Liver (tissue), 9 donors: ENCODE measurements around the gene ANKFN1. TPM values are rescaled to one million over a fixed set of nuclear protein-coding genes. Genes with fewer than 3 reads are reported as not detected.

Experiments
- DNase-seq: peaks from one replicate; pipeline ENCODE4 v3.0.0-alpha.2; 2017; ENCODE audit warnings: low spot score
- H3K27ac ChIP-seq, 2 donors: one replicate each; pipeline ENCODE4 v1.7.0; 2013; ENCODE audit warnings: inconsistent platforms in 2 of 2, low read length in 2 of 2, control low read depth in 1 of 2, low read depth in 1 of 2, mild to moderate bottlenecking in 1 of 2
- H3K27me3 ChIP-seq, 4 donors: one replicate each; pipeline versions ENCODE4 v1.6.1 to v1.7.0; 2013; ENCODE audit warnings: low read length in 3 of 4, inconsistent platforms in 1 of 4, mild to moderate bottlenecking in 1 of 4, moderate library complexity in 1 of 4; ENCODE audit not compliant: control insufficient read depth in 4 of 4, insufficient read depth in 4 of 4
- H3K36me3 ChIP-seq, 4 donors: one replicate each; pipeline versions ENCODE4 v1.6.1 to v1.7.0; 2013; ENCODE audit warnings: low read length in 3 of 4, mild to moderate bottlenecking in 3 of 4, low read depth in 1 of 4, moderate library complexity in 1 of 4; ENCODE audit not compliant: control insufficient read depth in 4 of 4, insufficient read depth in 3 of 4
- H3K4me1 ChIP-seq, 4 donors: one replicate each; pipeline versions ENCODE4 v1.6.1 to v1.7.0; 2013; ENCODE audit warnings: low read length in 3 of 4, mild to moderate bottlenecking in 3 of 4, moderate library complexity in 1 of 4; ENCODE audit not compliant: control insufficient read depth in 4 of 4, insufficient read depth in 4 of 4
- H3K4me3 ChIP-seq, 3 donors: one replicate each; pipeline versions ENCODE4 v1.6.1 to v1.7.0; 2013; ENCODE audit warnings: low read length in 3 of 3, control low read depth in 1 of 3, low read depth in 1 of 3, mild to moderate bottlenecking in 1 of 3
- H3K9ac ChIP-seq, 2 donors: one replicate each; pipeline ENCODE4 v1.7.0; 2013; ENCODE audit warnings: low read length in 2 of 2, mild to moderate bottlenecking in 2 of 2, moderate library complexity in 2 of 2, control low read depth in 1 of 2, low read depth in 1 of 2
- H3K9me3 ChIP-seq, 4 donors: one replicate each; pipeline versions ENCODE4 v1.6.1 to v1.7.0; 2013; ENCODE audit warnings: low read length in 3 of 4; ENCODE audit not compliant: control insufficient read depth in 4 of 4
- ATF3 ChIP-seq: IDR thresholded peaks from 2 replicates; pipeline ENCODE4 v1.6.1; 2016; ENCODE audit warnings: antibody characterized with exemption
- EGR1 ChIP-seq, 2 donors: IDR thresholded peaks; 2 replicates each; pipeline ENCODE4 v1.6.1; 2016 to 2018; ENCODE audit warnings: antibody characterized with exemption in 2 of 2, low read depth in 2 of 2
- FOXA1 ChIP-seq: IDR thresholded peaks from 2 replicates; pipeline ENCODE4 v1.6.1; 2016; ENCODE audit warnings: antibody characterized with exemption
- FOXA2 ChIP-seq: IDR thresholded peaks from 2 replicates; pipeline ENCODE4 v1.6.1; 2016; ENCODE audit warnings: antibody characterized with exemption
- GABPA ChIP-seq, 2 donors: IDR thresholded peaks in 1 of 2; conservative IDR thresholded peaks in 1 of 2; 2 replicates each; pipeline ENCODE4 v1.6.1; 2016; ENCODE audit warnings: antibody characterized with exemption in 2 of 2, mild to moderate bottlenecking in 1 of 2, moderate library complexity in 1 of 2
- HNF4A ChIP-seq, 2 donors: conservative IDR thresholded peaks; 2 replicates each; pipeline ENCODE4 v1.6.1; 2016; ENCODE audit warnings: antibody characterized with exemption in 2 of 2, mild to moderate bottlenecking in 2 of 2
- HNF4G ChIP-seq: IDR thresholded peaks from 2 replicates; pipeline ENCODE4 v1.6.1; 2016; ENCODE audit warnings: antibody characterized with exemption
- JUND ChIP-seq, 2 donors: IDR thresholded peaks; 2 replicates each; pipeline ENCODE4 v1.6.1; 2016; ENCODE audit warnings: antibody characterized with exemption in 2 of 2
- NR2F2 ChIP-seq: IDR thresholded peaks from 2 replicates; pipeline ENCODE4 v1.6.1; 2016; ENCODE audit warnings: antibody characterized with exemption
- RAD21 ChIP-seq, 2 donors: IDR thresholded peaks; 2 replicates each; pipeline ENCODE4 v1.6.1; 2016; ENCODE audit warnings: antibody characterized with exemption in 2 of 2, mild to moderate bottlenecking in 2 of 2
- REST ChIP-seq: IDR thresholded peaks from 2 replicates; pipeline ENCODE4 v1.6.1; 2016; ENCODE audit warnings: antibody characterized with exemption, mild to moderate bottlenecking
- RXRA ChIP-seq, 2 donors: IDR thresholded peaks; 2 replicates each; pipeline ENCODE4 v1.6.1; 2017 to 2018; ENCODE audit warnings: antibody characterized with exemption in 2 of 2, mild to moderate bottlenecking in 1 of 2
- SP1 ChIP-seq: IDR thresholded peaks from 2 replicates; pipeline ENCODE4 v1.6.1; 2018; ENCODE audit warnings: antibody characterized with exemption, mild to moderate bottlenecking
- TAF1 ChIP-seq: conservative IDR thresholded peaks from 2 replicates; pipeline ENCODE4 v1.6.1; 2016; ENCODE audit warnings: antibody characterized with exemption, mild to moderate bottlenecking
- YY1 ChIP-seq: IDR thresholded peaks from 2 replicates; pipeline ENCODE4 v1.6.1; 2016; ENCODE audit warnings: antibody characterized with exemption, mild to moderate bottlenecking
- WGBS: extraction: QIAGEN DNeasy Blood & Tissue Kit; methylation state at CpG from one replicate; pipeline ENCODE4 v1.1.7; 2013; 5-methylcytosine and 5-hydroxymethylcytosine counted together
- polyA plus RNA-seq, 2 donors: library from polyadenylated mRNA; stranded (reverse) in 1 of 2; unstranded in 1 of 2; fragments of 200-250 nt in 1 of 2; fragments of >200 nt in 1 of 2; fragmentation: Nextera tagmentation in 1 of 2; extraction: Ambion mirVana in 1 of 2; gene quantifications; one replicate each; pipeline versions ENCODE4 v1.2.1 to v1.2.3, GENCODE V29; 2013 to 2015
- total RNA-seq, 2 donors: library from RNA; depleted of rRNA; stranded (reverse); fragments of >200 nt; gene quantifications; one replicate each; pipeline ENCODE4 v1.2.3, GENCODE V29; 2014
- TF ChIP-seq, protein P1 (sequence below): fragments of 150-350 bp; IDR thresholded peaks from 2 replicates; pipeline ENCODE4 v1.5.1; 2017; ENCODE audit warnings: improper control_type of control experiment, low read depth, low read length; ENCODE audit not compliant: missing input control
- TF ChIP-seq, protein P2 (sequence below): IDR thresholded peaks from 2 replicates; pipeline ENCODE4 v1.6.1; 2016; ENCODE audit warnings: antibody characterized with exemption
- TF ChIP-seq, protein P3 (sequence below): IDR thresholded peaks from 2 replicates; pipeline ENCODE4 v1.6.1; 2016; ENCODE audit warnings: antibody characterized with exemption
- donor health status: healthy.
- donor health status: healthy.
- donor health status: healthy.
- donor health status: healthy.
- donor health status: healthy.

The ANKFN1 gene
- total and polyA plus RNA-seq, 4 donors, result not detected

DNA sequence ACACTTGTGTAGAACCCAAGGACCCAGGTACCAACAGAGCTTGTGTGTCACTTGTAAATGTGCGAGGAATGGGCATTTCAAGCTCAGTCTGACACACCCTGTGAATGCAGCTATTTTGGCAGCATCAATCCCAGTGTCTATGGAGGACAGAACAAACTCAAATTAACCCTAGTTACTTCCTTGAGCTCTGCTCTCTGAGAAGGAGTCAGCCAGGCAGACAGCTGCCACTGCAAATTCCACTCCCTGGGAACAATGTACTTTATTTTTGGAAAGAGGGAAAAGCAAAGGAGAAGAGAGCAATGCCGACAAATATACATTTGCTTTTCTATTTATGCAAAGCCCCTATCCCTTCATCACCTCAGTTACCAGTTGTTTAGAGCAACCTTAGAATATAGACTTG lies 391.8 kb downstream of the ANKFN1 start:
- Histone ChIP-seq H3K4me3 (no peak overlapping the region), H3K9me3 (no peaks in the 10 kb centered on the region), H3K4me1 (no peaks in the 10 kb centered on the region), H3K27ac (no peak overlapping the region), H3K9ac (no peak overlapping the region), H3K36me3 (no peaks in the 10 kb centered on the region), H3K27me3 (peaks cover 0 to 10% (median 3%) of the 10 kb centered on the region in 4 donors)
- TF ChIP-seq RAD21 (IDR thresholded peaks at IDR 0.05), result no peak
- no peak for TF ChIP-seq REST
- TF ChIP-seq FOXA1, result no peak
- TF ChIP-seq EGR1 (IDR thresholded peaks at IDR 0.05; ENCODE audit: low read depth in 2 of 2), result no peak
- no peak for TF ChIP-seq SP1
- TF ChIP-seq JUND (IDR thresholded peaks at IDR 0.05), result no peak
- no peak for TF ChIP-seq HNF4A (conservative IDR thresholded peaks at IDR 0.05)
- TF ChIP-seq FOXA2, result no peak
- TF ChIP-seq NR2F2, result no peak
- TF ChIP-seq GABPA (IDR thresholded peaks at IDR 0.05 in 1 of 2, conservative IDR thresholded peaks at IDR 0.05 in 1 of 2), result no peak
- TF ChIP-seq, protein P1, sequence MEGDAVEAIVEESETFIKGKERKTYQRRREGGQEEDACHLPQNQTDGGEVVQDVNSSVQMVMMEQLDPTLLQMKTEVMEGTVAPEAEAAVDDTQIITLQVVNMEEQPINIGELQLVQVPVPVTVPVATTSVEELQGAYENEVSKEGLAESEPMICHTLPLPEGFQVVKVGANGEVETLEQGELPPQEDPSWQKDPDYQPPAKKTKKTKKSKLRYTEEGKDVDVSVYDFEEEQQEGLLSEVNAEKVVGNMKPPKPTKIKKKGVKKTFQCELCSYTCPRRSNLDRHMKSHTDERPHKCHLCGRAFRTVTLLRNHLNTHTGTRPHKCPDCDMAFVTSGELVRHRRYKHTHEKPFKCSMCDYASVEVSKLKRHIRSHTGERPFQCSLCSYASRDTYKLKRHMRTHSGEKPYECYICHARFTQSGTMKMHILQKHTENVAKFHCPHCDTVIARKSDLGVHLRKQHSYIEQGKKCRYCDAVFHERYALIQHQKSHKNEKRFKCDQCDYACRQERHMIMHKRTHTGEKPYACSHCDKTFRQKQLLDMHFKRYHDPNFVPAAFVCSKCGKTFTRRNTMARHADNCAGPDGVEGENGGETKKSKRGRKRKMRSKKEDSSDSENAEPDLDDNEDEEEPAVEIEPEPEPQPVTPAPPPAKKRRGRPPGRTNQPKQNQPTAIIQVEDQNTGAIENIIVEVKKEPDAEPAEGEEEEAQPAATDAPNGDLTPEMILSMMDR, result no peak
- no peak for TF ChIP-seq RXRA (IDR thresholded peaks at IDR 0.05)
- TF ChIP-seq ATF3, result no peak
- no peak for TF ChIP-seq TAF1
- TF ChIP-seq YY1, result no peak
- TF ChIP-seq, protein P2, sequence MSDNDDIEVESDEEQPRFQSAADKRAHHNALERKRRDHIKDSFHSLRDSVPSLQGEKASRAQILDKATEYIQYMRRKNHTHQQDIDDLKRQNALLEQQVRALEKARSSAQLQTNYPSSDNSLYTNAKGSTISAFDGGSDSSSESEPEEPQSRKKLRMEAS, result no peak
- no peak for TF ChIP-seq HNF4G
- TF ChIP-seq, protein P3, sequence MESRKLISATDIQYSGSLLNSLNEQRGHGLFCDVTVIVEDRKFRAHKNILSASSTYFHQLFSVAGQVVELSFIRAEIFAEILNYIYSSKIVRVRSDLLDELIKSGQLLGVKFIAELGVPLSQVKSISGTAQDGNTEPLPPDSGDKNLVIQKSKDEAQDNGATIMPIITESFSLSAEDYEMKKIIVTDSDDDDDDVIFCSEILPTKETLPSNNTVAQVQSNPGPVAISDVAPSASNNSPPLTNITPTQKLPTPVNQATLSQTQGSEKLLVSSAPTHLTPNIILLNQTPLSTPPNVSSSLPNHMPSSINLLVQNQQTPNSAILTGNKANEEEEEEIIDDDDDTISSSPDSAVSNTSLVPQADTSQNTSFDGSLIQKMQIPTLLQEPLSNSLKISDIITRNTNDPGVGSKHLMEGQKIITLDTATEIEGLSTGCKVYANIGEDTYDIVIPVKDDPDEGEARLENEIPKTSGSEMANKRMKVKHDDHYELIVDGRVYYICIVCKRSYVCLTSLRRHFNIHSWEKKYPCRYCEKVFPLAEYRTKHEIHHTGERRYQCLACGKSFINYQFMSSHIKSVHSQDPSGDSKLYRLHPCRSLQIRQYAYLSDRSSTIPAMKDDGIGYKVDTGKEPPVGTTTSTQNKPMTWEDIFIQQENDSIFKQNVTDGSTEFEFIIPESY, result no peak
- DNase-seq, result no peak
- 56% methylated on average over 2 of the region's 2 CpGs for WGBS
